Lower leg skin (tissue), 4 donors: ENCODE data around the gene UBAC2. TPM values are rescaled to one million over a fixed set of nuclear protein-coding genes. Genes with fewer than 3 reads are reported as not detected.

Source experiments
- DNase-seq, 2 donors: peaks; one replicate each; pipeline ENCODE4 v3.0.0-alpha.2; 2019; ENCODE audit warnings: low spot score in 2 of 2
- H3K4me3 ChIP-seq: fragments of 200-600 bp; sonication (generic); 2 replicates; pipeline ENCODE4 v1.5.1; 2017; ENCODE audit warnings: mild to moderate bottlenecking, low read depth; ENCODE audit not compliant: poor library complexity, severe bottlenecking
- CTCF ChIP-seq, 3 donors: fragments of 450-650 bp; IDR thresholded peaks; one replicate each; pipeline ENCODE4 v1.5.1; 2016; ENCODE audit warnings: antibody characterized with exemption in 3 of 3, mild to moderate bottlenecking in 3 of 3, moderate library complexity in 2 of 3
- POLR2A ChIP-seq, 2 donors: fragments of 450-650 bp; IDR thresholded peaks; one replicate each; pipeline ENCODE4 v1.6.1; 2016 to 2017; ENCODE audit warnings: antibody characterized with exemption in 2 of 2, mild to moderate bottlenecking in 1 of 2, moderate library complexity in 1 of 2
- WGBS, 2 donors: methylation state at CpG; one replicate each; pipeline ENCODE4 v1.1.5; 2018; 5-methylcytosine and 5-hydroxymethylcytosine counted together
- intact Hi-C: fragments of 100-400 bp; cut with DNase I; formaldehyde crosslinking; loops from one replicate; pipeline ENCODE4 v1.15.0; 2023; ENCODE audit warnings: low total_unique reads
- total RNA-seq, 4 donors: library from RNA; depleted of rRNA; stranded (reverse); fragments of >200 nt; gene quantifications; one replicate each; pipeline ENCODE4 v1.1.0, GENCODE V29; 2016

The UBAC2 gene
- total RNA-seq, 4 donors from 2014 or later, result 94.8 to 125 (median 106) TPM

GRCh38 chr13:99326012-99326411 lies 125.4 kb downstream of the UBAC2 start:
- intact Hi-C loops, result no loop called here
- DNase-seq, result no peak
- no peak overlapping the region for H3K4me3 ChIP-seq
- TF ChIP-seq CTCF (IDR thresholded peaks at IDR 0.05) (no peak), POLR2A (IDR thresholded peaks at IDR 0.05) (no peak)

GRCh38 chr13:99327126-99327525 lies 126.5 kb downstream of the UBAC2 start:
- no peak for DNase-seq
- WGBS, 2 donors, result 82 to 97% methylated on average over 2 of the region's 2 CpGs
- no peak overlapping the region for H3K4me3 ChIP-seq
- no peak for TF ChIP-seq CTCF (IDR thresholded peaks at IDR 0.05)
- intact Hi-C loops, result no loop called here

GRCh38 chr13:99327761-99328160 lies 127.1 kb downstream of the UBAC2 start:
- TF ChIP-seq CTCF (IDR thresholded peaks at IDR 0.05), result no peak
- no peak for TF ChIP-seq POLR2A (IDR thresholded peaks at IDR 0.05)
- H3K4me3 ChIP-seq, result no peak overlapping the region
- WGBS, 2 donors, result 95 to 100% methylated on average over 2 of the region's 2 CpGs
- intact Hi-C loops, result no loop called here
- DNase-seq, result no peak

GRCh38 chr13:99329477-99329876 lies 128.8 kb downstream of the UBAC2 start:
- 92 to 100% methylated on average over 1 of the region's 1 CpG for WGBS, 2 donors
- no peak overlapping the region for H3K4me3 ChIP-seq
- intact Hi-C loops, result no loop called here
- no peak for TF ChIP-seq POLR2A (IDR thresholded peaks at IDR 0.05)
- TF ChIP-seq CTCF (IDR thresholded peaks at IDR 0.05), result no peak
- no peak for DNase-seq

GRCh38 chr13:99330942-99331341 lies 130.3 kb downstream of the UBAC2 start:
- TF ChIP-seq POLR2A (IDR thresholded peaks at IDR 0.05) (no peak), CTCF (IDR thresholded peaks at IDR 0.05) (no peak)
- 64 to 71% methylated on average over 6 of the region's 6 CpGs for WGBS, 2 donors
- no peak for DNase-seq
- no peak overlapping the region for H3K4me3 ChIP-seq
- intact Hi-C loops, result no loop called here

GRCh38 chr13:99331881-99332293 lies 131.2 kb downstream of the UBAC2 start:
- DNase-seq, result no peak
- 77 to 84% methylated on average over 5 of the region's 5 CpGs for WGBS, 2 donors
- TF ChIP-seq POLR2A (IDR thresholded peaks at IDR 0.05) (no peak), CTCF (IDR thresholded peaks at IDR 0.05) (no peak)
- no peak overlapping the region for H3K4me3 ChIP-seq
- intact Hi-C loops, result no loop called here
